22Rv1 (cell line): ENCODE results near the gene PPFIBP2.

Experiments
- CTCF ChIP-seq: fragments of 450-650 bp; IDR thresholded peaks from 2 replicates; pipeline ENCODE4 v1.5.1; 2017; ENCODE audit warnings: mild to moderate bottlenecking
- ZFX ChIP-seq: fragments of 450-650 bp; IDR thresholded peaks from 2 replicates; pipeline ENCODE4 v1.6.1; 2017; ENCODE audit warnings: antibody characterized with exemption, borderline replicate concordance

GRCh38 chr11:7621090-7621489 is 107.3 kb downstream of the PPFIBP2 start:
- TF ChIP-seq CTCF = no peak
- no peak for TF ChIP-seq ZFX
